Measurements from ENCODE around the gene PLXNA4. TPM values are rescaled to one million over a fixed set of nuclear protein-coding genes. Genes with fewer than 3 reads are reported as not detected.

PLXNA4 gene
- total and polyA plus RNA-seq, 8 donors = 0.15 to 12.8 (median 1.6) TPM

GRCh38 chr7:132083537-132084123 lies 492.6 kb downstream of the PLXNA4 start:
- WGBS, 5 donors = 83 to 93% (median 89%) methylated on average over 8 of the region's 8 CpGs
- intact Hi-C loops (cut with DNase I; ENCODE audit: low total_unique reads) = no loop called here
- TF ChIP-seq POLR2AphosphoS5 (IDR thresholded peaks at IDR 0.05) = no peak
- TF ChIP-seq CTCF (IDR thresholded peaks at IDR 0.05) = no peak
- TF ChIP-seq POLR2A (IDR thresholded peaks at IDR 0.05) = no peak
- no peak for TF ChIP-seq EP300 (IDR thresholded peaks at IDR 0.05)
- Histone ChIP-seq H3K27ac (no peak overlapping the region), H3K36me3 (no peaks in the 10 kb centered on the region), H3K4me3 (no peak overlapping the region), H3K27me3 (no peaks in the 10 kb centered on the region), H3K4me1 (peaks cover 10 to 40% (median 12%) of the 10 kb centered on the region in 4 donors), H3K9me3 (no peaks in the 10 kb centered on the region)
- no peak for DNase-seq

- Histone ChIP-seq H3K27me3 (no peaks in the 10 kb centered on the region), H3K36me3 (no peaks in the 10 kb centered on the region), H3K4me1 (peaks cover 10 to 41% (median 13%) of the 10 kb centered on the region in 4 donors), H3K27ac (no peak overlapping the region), H3K4me3 (no peak overlapping the region), H3K9me3 (no peaks in the 10 kb centered on the region)
- intact Hi-C loops (cut with DNase I; ENCODE audit: low total_unique reads) = no loop called here
- TF ChIP-seq EP300 (IDR thresholded peaks at IDR 0.05) (no peak), POLR2AphosphoS5 (IDR thresholded peaks at IDR 0.05) (no peak), CTCF (IDR thresholded peaks at IDR 0.05) (no peak), POLR2A (IDR thresholded peaks at IDR 0.05) (no peak)
- WGBS, 5 donors = 81 to 92% (median 83%) methylated on average over 9 to 10 of the region's 10 CpGs
- no peak for DNase-seq
Measured at GRCh38 chr7:132083126-132083525, 493.1 kb downstream of the PLXNA4 start.

- H3K4me3 ChIP-seq = no peak overlapping the region
Measured at GRCh38 chr7:132082394-132082793, 493.9 kb downstream of the PLXNA4 start.

GRCh38 chr7:132081686-132082085 lies 494.6 kb downstream of the PLXNA4 start:
- no peak for TF ChIP-seq CTCF (IDR thresholded peaks at IDR 0.05)
- TF ChIP-seq POLR2AphosphoS5 (IDR thresholded peaks at IDR 0.05) = no peak
- no peak for TF ChIP-seq EP300 (IDR thresholded peaks at IDR 0.05)
- no peak for TF ChIP-seq POLR2A (IDR thresholded peaks at IDR 0.05)
- Histone ChIP-seq H3K36me3 (no peaks in the 10 kb centered on the region), H3K27me3 (no peaks in the 10 kb centered on the region), H3K4me3 (no peak overlapping the region), H3K27ac (peak overlapping the region in 4 of 5 donors; percentile 55 to 62 (median 59)), H3K4me1 (peaks cover 11 to 41% (median 17%) of the 10 kb centered on the region in 4 donors), H3K9me3 (no peaks in the 10 kb centered on the region)
- WGBS, 5 donors = 60 to 93% (median 80%) methylated on average over 2 of the region's 2 CpGs
- intact Hi-C loops (cut with DNase I; ENCODE audit: low total_unique reads) = no loop called here
- DNase-seq = no peak

More at GRCh38 chr7:132082394-132082793, 493.9 kb downstream of the PLXNA4 start:
- WGBS, 5 donors = 53 to 86% (median 71%) methylated on average over 1 of the region's 1 CpG
- Histone ChIP-seq H3K27me3 (no peaks in the 10 kb centered on the region), H3K36me3 (no peaks in the 10 kb centered on the region), H3K27ac (peak overlapping the region in 1 of 5 donors; percentile 61), H3K4me1 (peaks cover 11 to 41% (median 14%) of the 10 kb centered on the region in 4 donors), H3K9me3 (no peaks in the 10 kb centered on the region)
- intact Hi-C loops (cut with DNase I; ENCODE audit: low total_unique reads) = no loop called here
- no peak for DNase-seq
- no peak for TF ChIP-seq EP300 (IDR thresholded peaks at IDR 0.05)
- TF ChIP-seq POLR2AphosphoS5 (IDR thresholded peaks at IDR 0.05) = no peak
- TF ChIP-seq POLR2A (IDR thresholded peaks at IDR 0.05) = no peak
- no peak for TF ChIP-seq CTCF (IDR thresholded peaks at IDR 0.05)

Measured in stomach (tissue), 9 donors.